H1 (cell line): Measurements from ENCODE around the gene SOX6. TPM values are rescaled to one million over a fixed set of nuclear protein-coding genes. Genes with fewer than 3 reads are reported as not detected.
"Not testable (repeated sequence)": the region's sequence is repeated elsewhere in the genome, so short reads cannot be mapped to it uniquely, and the experiment has no call there.

ENCODE experiments used
- CTCF ChIA-PET: fragments of 300-600 bp; sonication (Branson Sonifier 250); formaldehyde crosslinking; loops from one replicate; lab custom pipeline; 2021; ENCODE audit not compliant: partially characterized antibody; lab: Charles Lee
- POLR2A ChIA-PET: fragments of 300-600 bp; sonication (Branson Sonifier 250); formaldehyde crosslinking; loops from one replicate; lab custom pipeline; 2021; ENCODE audit warnings: inconsistent platforms; ENCODE audit not compliant: partially characterized antibody; lab: Charles Lee
- DNase-seq, 2 experiments: peaks; one replicate each; pipeline versions ENCODE4 v3.0.0 to v3.0.0-alpha.2; 2010 to 2022; ENCODE audit warnings: low spot score in 2 of 2, low read depth in 1 of 2, mixed read lengths in 1 of 2
- FAIRE-seq: peaks from 2 replicates; lab custom pipeline; 2011; peaks lifted over from hg19 to GRCh38; lab: Jason Lieb, UNC
- H2AFZ ChIP-seq: 2 replicates; pipeline ENCODE4 v1.8.1; 2012; ENCODE audit warnings: low read length, inconsistent platforms
- H2AK5ac ChIP-seq: 2 replicates; pipeline ENCODE4 v1.6.1; 2013; ENCODE audit warnings: low read depth, low read length
- H2BK120ac ChIP-seq: replicated peaks from 2 replicates; pipeline ENCODE3; 2013; ENCODE audit warnings: low read depth, low read length, inconsistent platforms
- H2BK12ac ChIP-seq: 2 replicates; pipeline ENCODE4 v1.6.1; 2013; ENCODE audit warnings: low read depth, low read length
- H2BK15ac ChIP-seq: 2 replicates; pipeline ENCODE4 v1.6.1; 2013; ENCODE audit warnings: low read length
- H2BK20ac ChIP-seq: 2 replicates; pipeline ENCODE4 v1.6.1; 2013; ENCODE audit warnings: low read length
- H2BK5ac ChIP-seq: 2 replicates; pipeline ENCODE4 v1.6.1; 2013; ENCODE audit warnings: low read depth, low read length
- H3K14ac ChIP-seq: 2 replicates; pipeline ENCODE4 v1.6.1; 2013; ENCODE audit warnings: inconsistent platforms; ENCODE audit not compliant: insufficient read length
- H3K18ac ChIP-seq: 2 replicates; pipeline ENCODE4 v1.6.1; 2013; ENCODE audit warnings: low read length; ENCODE audit errors: extremely low read depth
- H3K23ac ChIP-seq: 2 replicates; pipeline ENCODE4 v1.6.1; 2013; ENCODE audit warnings: inconsistent platforms; ENCODE audit not compliant: insufficient read length
- H3K23me2 ChIP-seq: 2 replicates; pipeline ENCODE4 v1.6.1; 2013; ENCODE audit warnings: low read depth, low read length
- H3K27ac ChIP-seq: 2 replicates; pipeline ENCODE4 v1.6.1; 2011; ENCODE audit warnings: low read depth, low read length, inconsistent platforms
- H3K27me3 ChIP-seq, 4 experiments: replicated peaks in 1 of 4; 1 replicate in 1 of 4; 2 replicates in 3 of 4; pipeline versions ENCODE4 v1.6.1 to v1.8.1; 2011 to 2013; ENCODE audit warnings: low read length in 3 of 4, mild to moderate bottlenecking in 3 of 4, inconsistent platforms in 2 of 4, mixed read lengths in 2 of 4, moderate library complexity in 1 of 4; ENCODE audit not compliant: control insufficient read depth in 3 of 4, insufficient read depth in 3 of 4; ENCODE audit errors: extremely low read depth in 1 of 4
- H3K36me3 ChIP-seq, 4 experiments: 2 replicates each; pipeline versions ENCODE4 v1.6.1 to v1.8.1; 2011 to 2013; ENCODE audit warnings: mild to moderate bottlenecking in 4 of 4, low read length in 3 of 4, moderate library complexity in 2 of 4, control low read depth in 1 of 4, inconsistent platforms in 1 of 4; ENCODE audit not compliant: insufficient read depth in 4 of 4, control insufficient read depth in 2 of 4
- H3K4ac ChIP-seq: replicated peaks from 2 replicates; pipeline ENCODE3; 2013; ENCODE audit warnings: low read length, low read depth, mixed read lengths, inconsistent platforms; ENCODE audit not compliant: insufficient read length
- H3K4me1 ChIP-seq, 4 experiments: replicated peaks in 1 of 4; 1 replicate in 1 of 4; 2 replicates in 3 of 4; pipeline versions ENCODE4 v1.6.1 to v1.8.1; 2011 to 2013; ENCODE audit warnings: low read length in 3 of 4, inconsistent platforms in 2 of 4, mixed read lengths in 1 of 4; ENCODE audit not compliant: insufficient read depth in 4 of 4, control insufficient read depth in 3 of 4
- H3K4me2 ChIP-seq, 2 experiments: 2 replicates each; pipeline versions ENCODE4 v1.6.1 to v1.8.1; 2011 to 2013; ENCODE audit warnings: low read depth in 2 of 2, low read length in 2 of 2, control low read depth in 1 of 2, inconsistent platforms in 1 of 2, mild to moderate bottlenecking in 1 of 2; ENCODE audit not compliant: insufficient read depth in 1 of 2
- H3K4me3 ChIP-seq, 4 experiments: fragments of 200-600, 300-600 bp in 1 of 4; sonication (generic), shearing (Covaris generic), sonication (Bioruptor Twin) in 1 of 4; 2 replicates each; pipeline versions ENCODE4 v1.5.1 to v1.8.1; 2011 to 2016; ENCODE audit warnings: low read length in 4 of 4, low read depth in 3 of 4, control low read depth in 2 of 4, inconsistent platforms in 2 of 4, mild to moderate bottlenecking in 2 of 4, mixed read lengths in 1 of 4, moderate library complexity in 1 of 4; ENCODE audit not compliant: insufficient read depth in 2 of 4; ENCODE audit errors: extremely low read depth in 1 of 4
- H3K56ac ChIP-seq: replicated peaks from 2 replicates; pipeline ENCODE3; 2013; ENCODE audit warnings: low read depth, mild to moderate bottlenecking, mixed read lengths, low read length, inconsistent platforms; ENCODE audit not compliant: insufficient read length
- H3K79me1 ChIP-seq: 2 replicates; pipeline ENCODE4 v1.6.1; 2013; ENCODE audit warnings: low read depth, low read length, control low read depth
- H3K79me2 ChIP-seq, 2 experiments: 2 replicates each; pipeline versions ENCODE4 v1.6.1 to v1.8.1; 2012 to 2013; ENCODE audit warnings: low read length in 2 of 2, mild to moderate bottlenecking in 2 of 2, inconsistent platforms in 1 of 2; ENCODE audit not compliant: insufficient read depth in 2 of 2, control insufficient read depth in 1 of 2
- H3K9ac ChIP-seq, 4 experiments: replicated peaks in 1 of 4; 1 replicate in 1 of 4; 2 replicates in 3 of 4; pipeline versions ENCODE4 v1.6.1 to v1.8.1; 2011 to 2013; ENCODE audit warnings: low read depth in 3 of 4, low read length in 3 of 4, control low read depth in 2 of 4, mild to moderate bottlenecking in 2 of 4, moderate library complexity in 2 of 4, inconsistent platforms in 1 of 4; ENCODE audit errors: extremely low read depth in 1 of 4
- H3K9me3 ChIP-seq, 2 experiments: 2 replicates each; pipeline versions ENCODE4 v1.6.1 to v1.8.1; 2012 to 2013; ENCODE audit warnings: mild to moderate bottlenecking in 2 of 2, moderate library complexity in 2 of 2, control low read depth in 1 of 2, inconsistent platforms in 1 of 2, low read depth in 1 of 2, low read length in 1 of 2, mixed read lengths in 1 of 2; ENCODE audit not compliant: insufficient read depth in 2 of 2
- H4K20me1 ChIP-seq, 2 experiments: replicated peaks in 1 of 2; 2 replicates each; pipeline versions ENCODE3 to v1.8.1; 2011 to 2013; ENCODE audit warnings: inconsistent platforms in 2 of 2, low read length in 2 of 2, mild to moderate bottlenecking in 1 of 2; ENCODE audit not compliant: insufficient read depth in 2 of 2, control insufficient read depth in 1 of 2
- H4K5ac ChIP-seq: 2 replicates; pipeline ENCODE4 v1.6.1; 2013; ENCODE audit warnings: low read length, low read depth, mixed read lengths, inconsistent platforms; ENCODE audit not compliant: insufficient read length
- H4K8ac ChIP-seq: 2 replicates; pipeline ENCODE4 v1.8.0; 2013; ENCODE audit warnings: mild to moderate bottlenecking, moderate library complexity, low read length, inconsistent platforms; ENCODE audit not compliant: insufficient read depth; ENCODE audit errors: extremely low read depth
- H4K91ac ChIP-seq: replicated peaks from 2 replicates; pipeline ENCODE3; 2013; ENCODE audit warnings: low read length, mixed read lengths, inconsistent platforms; ENCODE audit not compliant: insufficient read length
- EZH2 ChIP-seq: fragments of 200-600 bp; sonication (generic); IDR thresholded peaks from 2 replicates; pipeline ENCODE4 v1.7.1; 2012; ENCODE audit warnings: low read depth, mild to moderate bottlenecking, moderate library complexity, low read length, inconsistent platforms; ENCODE audit not compliant: severe bottlenecking
- WGBS, 2 experiments: shearing (Covaris generic) in 1 of 2; methylation state at CpG; one replicate each; pipeline versions ENCODE4 v1.1.6 to v1.1.7; 2013 to 2015; ENCODE audit warnings: low lambda C conversion rate in 2 of 2, mixed read lengths in 2 of 2, inconsistent platforms in 1 of 2, low coverage in 1 of 2, missing lambda C conversion rate in 1 of 2; ENCODE audit not compliant: insufficient replicate concordance in 2 of 2, insufficient coverage in 1 of 2, insufficient read length in 1 of 2; ENCODE audit errors: extremely low coverage in 1 of 2, missing lambda C conversion rate in 1 of 2; 5-methylcytosine and 5-hydroxymethylcytosine counted together
- polyA plus RNA-seq, 7 experiments: library from polyadenylated mRNA; depleted of rRNA in 3 of 7; stranded (reverse) in 5 of 7; unstranded in 2 of 7; fragments of >200 nt in 5 of 7; fragments of 200-250 nt in 2 of 7; gene quantifications; 1 replicate in 5 of 7; 2 replicates in 1 of 7; 4 replicates in 1 of 7; pipeline versions ENCODE4 v1.2.1 to v1.2.3, GENCODE V29; 2011 to 2013; ENCODE audit warnings: missing spikeins in 2 of 7, mixed read lengths in 2 of 7
- total RNA-seq: library from RNA; stranded (reverse); fragmentation: NEBNext Ultra II Directional; extraction: Animal tissue kit (Norgen Biotek cat#: 25700); gene quantifications from 2 replicates; pipeline ENCODE4 v1.2.1, GENCODE V29; 2021
- TF ChIP-seq, protein P1 (sequence below), 3 experiments: IDR thresholded peaks; 1 replicate in 2 of 3; 2 replicates in 1 of 3; pipeline versions ENCODE4 v1.5.1 to v1.6.1; 2011; ENCODE audit warnings: low read length in 3 of 3, mild to moderate bottlenecking in 3 of 3, inconsistent platforms in 2 of 3, low read depth in 1 of 3, moderate library complexity in 1 of 3; ENCODE audit not compliant: insufficient read depth in 1 of 3; ENCODE audit errors: control extremely low read depth in 1 of 3

Gene SOX6
- total and polyA plus RNA-seq, 2 of the 8 experiments (the other 6 are each of a cell fraction or from before 2014, with no cell fraction given): 0.09 TPM; not detected in 1

DNA sequence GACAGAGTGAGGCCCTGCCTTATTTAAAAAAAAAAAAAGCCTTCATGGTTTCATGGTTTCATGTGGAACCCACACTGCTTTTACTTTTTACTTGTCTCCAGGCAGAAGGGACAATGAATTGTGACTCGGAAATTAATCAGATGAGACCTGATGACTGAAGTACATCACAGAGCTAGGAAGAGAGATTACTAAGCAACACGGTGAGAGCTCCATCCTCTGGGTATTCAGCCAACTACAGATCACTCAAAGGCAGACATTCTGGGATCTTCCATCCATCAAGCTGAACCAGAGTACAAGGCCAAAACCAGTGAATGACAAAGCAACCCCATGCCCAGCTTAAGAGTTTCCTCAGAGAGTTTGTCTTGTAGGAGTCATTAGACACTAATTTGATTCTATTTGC, 433.2 kb downstream of the SOX6 start (continued):
- TF ChIP-seq, protein P1, sequence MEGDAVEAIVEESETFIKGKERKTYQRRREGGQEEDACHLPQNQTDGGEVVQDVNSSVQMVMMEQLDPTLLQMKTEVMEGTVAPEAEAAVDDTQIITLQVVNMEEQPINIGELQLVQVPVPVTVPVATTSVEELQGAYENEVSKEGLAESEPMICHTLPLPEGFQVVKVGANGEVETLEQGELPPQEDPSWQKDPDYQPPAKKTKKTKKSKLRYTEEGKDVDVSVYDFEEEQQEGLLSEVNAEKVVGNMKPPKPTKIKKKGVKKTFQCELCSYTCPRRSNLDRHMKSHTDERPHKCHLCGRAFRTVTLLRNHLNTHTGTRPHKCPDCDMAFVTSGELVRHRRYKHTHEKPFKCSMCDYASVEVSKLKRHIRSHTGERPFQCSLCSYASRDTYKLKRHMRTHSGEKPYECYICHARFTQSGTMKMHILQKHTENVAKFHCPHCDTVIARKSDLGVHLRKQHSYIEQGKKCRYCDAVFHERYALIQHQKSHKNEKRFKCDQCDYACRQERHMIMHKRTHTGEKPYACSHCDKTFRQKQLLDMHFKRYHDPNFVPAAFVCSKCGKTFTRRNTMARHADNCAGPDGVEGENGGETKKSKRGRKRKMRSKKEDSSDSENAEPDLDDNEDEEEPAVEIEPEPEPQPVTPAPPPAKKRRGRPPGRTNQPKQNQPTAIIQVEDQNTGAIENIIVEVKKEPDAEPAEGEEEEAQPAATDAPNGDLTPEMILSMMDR (IDR thresholded peaks at IDR 0.05; ENCODE audit: control extremely low read depth in 1 of 3, insufficient read depth in 1 of 3, low read depth in 1 of 3, low read length in 3 of 3): peak in 2 of 3 experiments; percentile 50 to 53; a peak in 3 of 4 replicates
- no peak for TF ChIP-seq EZH2

DNA sequence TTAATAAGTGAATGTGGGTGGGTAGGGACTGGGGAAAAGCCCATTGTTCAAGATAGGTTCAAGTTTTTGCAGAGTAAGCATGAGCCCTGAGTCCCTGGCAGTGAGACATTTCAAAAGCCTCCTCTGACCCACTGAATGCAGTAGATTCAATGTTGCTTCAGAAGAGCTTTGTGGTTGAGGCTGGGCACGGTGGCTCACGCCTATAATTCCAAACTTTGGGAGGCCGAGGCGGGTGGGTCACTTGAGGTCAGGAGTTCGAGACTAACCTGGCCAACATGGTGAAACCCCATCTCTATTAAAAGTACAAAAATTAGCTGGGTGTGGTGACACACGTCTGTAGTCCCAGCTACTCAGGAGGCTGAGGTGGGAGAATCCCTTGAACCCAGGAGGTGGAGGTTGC, 433.6 kb downstream of the SOX6 start:
- H3K18ac ChIP-seq, H3K27ac ChIP-seq, H3K4ac ChIP-seq, H2BK5ac ChIP-seq, H3K9ac ChIP-seq, H3K23ac ChIP-seq, H2BK12ac ChIP-seq, H3K27me3 ChIP-seq, H3K56ac ChIP-seq, FAIRE-seq, H3K14ac ChIP-seq, H3K79me1 ChIP-seq, H3K23me2 ChIP-seq, H3K79me2 ChIP-seq, H3K4me2 ChIP-seq, H4K20me1 ChIP-seq, H3K36me3 ChIP-seq, H2BK20ac ChIP-seq, H2AFZ ChIP-seq, DNase-seq, H3K9me3 ChIP-seq, H4K5ac ChIP-seq, H4K91ac ChIP-seq, H3K4me1 ChIP-seq, H2BK120ac ChIP-seq, H3K4me3 ChIP-seq, H2AK5ac ChIP-seq, H2BK15ac ChIP-seq, H4K8ac ChIP-seq: not testable (repeated sequence)
- WGBS, 2 experiments: 97% methylated on average over 6 of the region's 6 CpGs; no CpG with 5 or more reads in 1 of the 2 experiments
- ChIA-PET POLR2A (interaction anchor here (1.2 kb wide), 1 partner anchor 10 kb away, joined by 3 read pairs; no protein-coding TSS in a partner anchor), CTCF (interaction anchor here (0.9 to 4.6 kb wide), 22 partner anchors 9 to 691 kb away, joined by 3 to 39 read pairs (median 4); no protein-coding TSS in a partner anchor)
